Activated T-cell treated with anti-CD3 and anti-CD28 coated beads for 24 hours (primary cell): ENCODE data around the gene NHSL2.
A peak's percentile ranks its signal among the peaks of the same experiment; 100 is the strongest.

ENCODE experiments used
- DNase-seq: peaks from one replicate; pipeline ENCODE4 v3.0.0-alpha.2; 2020; ENCODE audit warnings: low read depth

NHSL2 gene

GRCh38 chrX:72110876-72111708 lies 200.4 kb downstream of the NHSL2 start:
- no peak for DNase-seq

- no peak for DNase-seq
Observed at GRCh38 chrX:72113461-72113860, 202.8 kb downstream of the NHSL2 start.

- no peak for DNase-seq
Observed at GRCh38 chrX:72114306-72114705, 203.7 kb downstream of the NHSL2 start.

- DNase-seq, result no peak
Observed at GRCh38 chrX:72114807-72115206, 204.2 kb downstream of the NHSL2 start.

GRCh38 chrX:72115380-72115779 lies 204.7 kb downstream of the NHSL2 start:
- no peak for DNase-seq

- no peak for DNase-seq
Observed at GRCh38 chrX:72117636-72118210, 207.1 kb downstream of the NHSL2 start.

- DNase-seq, result no peak
Observed at GRCh38 chrX:72120837-72121236, 210.2 kb downstream of the NHSL2 start.

GRCh38 chrX:72121383-72121782 lies 210.7 kb downstream of the NHSL2 start:
- no peak for DNase-seq

GRCh38 chrX:72122621-72123337 lies 212.1 kb downstream of the NHSL2 start:
- DNase-seq, result no peak

GRCh38 chrX:72123471-72124185 lies 213.0 kb downstream of the NHSL2 start:
- DNase-seq, result no peak

GRCh38 chrX:72124540-72125201 lies 214.0 kb downstream of the NHSL2 start:
- DNase-seq, result no peak

GRCh38 chrX:72125331-72126047 lies 214.8 kb downstream of the NHSL2 start:
- DNase-seq, result no peak

- DNase-seq, result no peak
Observed at GRCh38 chrX:72126048-72126415, 215.4 kb downstream of the NHSL2 start.

GRCh38 chrX:72126539-72127140 lies 216.0 kb downstream of the NHSL2 start:
- DNase-seq, result peak; percentile 69

- no peak for DNase-seq
Observed at GRCh38 chrX:72127332-72127731, 216.7 kb downstream of the NHSL2 start.

GRCh38 chrX:72128183-72128834 lies 217.7 kb downstream of the NHSL2 start:
- DNase-seq, result no peak

- no peak for DNase-seq
Observed at GRCh38 chrX:72128881-72129280, 218.2 kb downstream of the NHSL2 start.

- no peak for DNase-seq
Observed at GRCh38 chrX:72129661-72130060, 219.0 kb downstream of the NHSL2 start.

GRCh38 chrX:72130156-72130761 lies 219.6 kb downstream of the NHSL2 start:
- no peak for DNase-seq

GRCh38 chrX:72130762-72131250 lies 220.2 kb downstream of the NHSL2 start:
- DNase-seq, result no peak
